ENCODE measurements around the gene DOCK2. TPM values are rescaled to one million over a fixed set of nuclear protein-coding genes. Genes with fewer than 3 reads are reported as not detected.
A peak's percentile ranks its signal among the peaks of the same experiment; 100 is the strongest.

DOCK2 gene
- total RNA-seq (10 to 100 TPM; 31.5 to 53.7 TPM), polyA plus RNA-seq (10 to 100 TPM in 1 of 2 donors, 1 to 10 TPM in 1; 1.6 to 11.6 TPM)
- long read RNA-seq, donor 1, partial matches to known transcripts: 4 of 9 reads
- long read RNA-seq, donor 1, other reads (novel, unspliced or antisense): 5 of 9 reads
- long read RNA-seq, donor 2, full-length matches to known transcripts: 2 of 11 reads
- long read RNA-seq, donor 2, partial matches to known transcripts: 3 of 11 reads
- long read RNA-seq, donor 2, other reads (novel, unspliced or antisense): 6 of 11 reads

DNA sequence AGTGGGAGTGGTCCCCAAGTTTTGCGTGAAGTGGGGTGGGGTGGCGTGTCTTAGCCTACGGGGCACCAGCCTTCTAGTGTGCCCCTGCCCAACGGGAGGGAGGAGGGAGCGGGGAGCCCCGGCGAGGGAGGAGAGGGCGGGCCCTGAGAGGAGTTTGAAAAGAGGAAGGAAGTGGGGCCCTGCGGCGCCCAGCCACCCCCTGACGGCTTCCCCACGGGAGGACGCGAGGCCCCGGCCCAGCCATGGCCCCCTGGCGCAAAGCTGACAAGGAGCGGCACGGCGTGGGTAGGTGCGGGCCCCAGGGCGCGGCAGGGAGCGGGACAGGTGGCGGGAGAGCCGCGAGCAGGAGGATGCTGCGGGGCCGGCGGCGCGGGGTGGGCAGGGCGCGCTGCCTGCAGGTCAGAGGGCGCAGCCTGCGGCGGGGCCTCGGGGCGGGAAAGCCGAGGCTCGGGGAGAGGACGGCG is at the start of gene DOCK2:
Gene DOCK2 (plus strand): TSS at position 191 of the 464 bp plus-strand sequence. CDS start 52 bp downstream, at position 243.
- ATAC-seq (ENCODE audit: low FRiP score): peak; percentile 62
- Histone ChIP-seq H3K4me3 (ENCODE audit: low read length in 2 of 2) (no peak within 1 kb of the TSS), H3K36me3 (ENCODE audit: control insufficient read depth in 1 of 2, insufficient read depth in 2 of 2, low read length in 1 of 2) (no peaks in the 10 kb centered on the region), H3K4me1 (ENCODE audit: control insufficient read depth in 1 of 2, insufficient read depth in 2 of 2, low read length in 2 of 2) (no peaks in the 10 kb centered on the region), H3K9me3 (ENCODE audit: control insufficient read depth, low read length) (peaks cover 4% of the 10 kb centered on the region), H3K27me3 (ENCODE audit: control insufficient read depth in 1 of 2, insufficient read depth in 2 of 2, low read length in 1 of 2) (peaks cover 0 to 3% of the 10 kb centered on the region in 2 donors), H3K27ac (ENCODE audit: low read depth in 1 of 2, low read length in 2 of 2) (no peak within 1 kb of the TSS)
- intact Hi-C loops (cut with DNase I): no loop called here
- WGBS, 2 donors: 1 to 2% methylated on average over 23 to 42 of the region's 42 CpGs
- DNase-seq: peak; percentile 84 to 87

DNA sequence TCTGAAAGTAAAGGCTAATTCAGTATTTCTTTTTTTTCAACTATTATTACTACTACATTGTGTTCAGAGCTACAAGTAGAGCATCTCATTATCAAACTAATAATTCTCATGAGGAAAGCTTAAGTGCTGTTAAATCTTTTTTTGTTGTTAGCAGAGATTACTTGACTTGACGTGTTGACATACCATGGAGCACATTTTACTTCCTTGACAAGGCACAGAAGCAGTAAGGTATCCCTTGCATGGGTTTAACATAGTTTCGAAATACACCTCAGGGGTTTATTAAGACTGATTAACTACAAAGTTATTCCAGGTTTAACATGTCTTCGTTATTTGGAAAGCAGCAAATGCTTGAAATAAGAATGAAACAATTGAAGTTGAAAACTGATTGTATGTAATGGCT is 46.5 kb upstream of the DOCK2 start:
- 93 to 96% methylated on average over 3 of the region's 3 CpGs for WGBS, 2 donors
- DNase-seq: no peak
- H3K9me3 ChIP-seq (ENCODE audit: control insufficient read depth, low read length): no peaks in the 10 kb centered on the region

DNA sequence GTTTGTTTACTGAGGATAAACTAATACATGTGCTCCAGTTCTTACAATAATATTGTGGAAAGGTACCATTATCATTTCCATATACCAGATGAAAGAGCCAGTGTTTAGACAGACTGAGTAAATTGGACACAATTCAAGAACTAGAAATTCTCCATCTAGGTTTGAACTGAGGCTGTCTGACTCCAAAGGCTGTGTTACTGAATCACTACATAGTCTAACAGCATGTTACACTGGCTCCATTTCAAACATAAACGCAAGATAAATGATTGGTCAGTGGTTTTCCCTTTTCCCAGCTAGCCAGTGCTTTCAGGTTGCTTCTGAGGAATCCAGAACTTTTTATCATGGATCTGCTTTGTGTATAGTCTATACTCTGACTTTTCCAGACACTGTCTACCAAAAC is 45.4 kb upstream of the DOCK2 start:
- Histone ChIP-seq H3K27ac (ENCODE audit: low read depth in 1 of 2, low read length in 2 of 2) (no peak overlapping the region), H3K4me1 (ENCODE audit: control insufficient read depth in 1 of 2, insufficient read depth in 2 of 2, low read length in 2 of 2) (no peaks in the 10 kb centered on the region), H3K36me3 (ENCODE audit: control insufficient read depth in 1 of 2, insufficient read depth in 2 of 2, low read length in 1 of 2) (peaks cover 2 to 3% of the 10 kb centered on the region in 2 donors), H3K4me3 (ENCODE audit: low read length in 2 of 2) (no peak overlapping the region), H3K9me3 (ENCODE audit: control insufficient read depth, low read length) (no peaks in the 10 kb centered on the region), H3K27me3 (ENCODE audit: control insufficient read depth in 1 of 2, insufficient read depth in 2 of 2, low read length in 1 of 2) (no peaks in the 10 kb centered on the region)
- DNase-seq (no peak), ATAC-seq (ENCODE audit: low FRiP score) (no peak)
- intact Hi-C loops (cut with DNase I): no loop called here
- WGBS, 2 donors: 0 to 58% methylated on average over 1 of the region's 1 CpG

More for the DNA sequence above, 46.5 kb upstream of the DOCK2 start:
- no peak for ATAC-seq (ENCODE audit: low FRiP score)
- Histone ChIP-seq H3K27me3 (ENCODE audit: control insufficient read depth in 1 of 2, insufficient read depth in 2 of 2, low read length in 1 of 2) (no peaks in the 10 kb centered on the region), H3K4me3 (ENCODE audit: low read length in 2 of 2) (no peak overlapping the region), H3K27ac (ENCODE audit: low read depth in 1 of 2, low read length in 2 of 2) (no peak overlapping the region), H3K4me1 (ENCODE audit: control insufficient read depth in 1 of 2, insufficient read depth in 2 of 2, low read length in 2 of 2) (no peaks in the 10 kb centered on the region), H3K36me3 (ENCODE audit: control insufficient read depth in 1 of 2, insufficient read depth in 2 of 2, low read length in 1 of 2) (peaks cover 2 to 3% of the 10 kb centered on the region in 2 donors)
- intact Hi-C loops (cut with DNase I): no loop called here

DNA sequence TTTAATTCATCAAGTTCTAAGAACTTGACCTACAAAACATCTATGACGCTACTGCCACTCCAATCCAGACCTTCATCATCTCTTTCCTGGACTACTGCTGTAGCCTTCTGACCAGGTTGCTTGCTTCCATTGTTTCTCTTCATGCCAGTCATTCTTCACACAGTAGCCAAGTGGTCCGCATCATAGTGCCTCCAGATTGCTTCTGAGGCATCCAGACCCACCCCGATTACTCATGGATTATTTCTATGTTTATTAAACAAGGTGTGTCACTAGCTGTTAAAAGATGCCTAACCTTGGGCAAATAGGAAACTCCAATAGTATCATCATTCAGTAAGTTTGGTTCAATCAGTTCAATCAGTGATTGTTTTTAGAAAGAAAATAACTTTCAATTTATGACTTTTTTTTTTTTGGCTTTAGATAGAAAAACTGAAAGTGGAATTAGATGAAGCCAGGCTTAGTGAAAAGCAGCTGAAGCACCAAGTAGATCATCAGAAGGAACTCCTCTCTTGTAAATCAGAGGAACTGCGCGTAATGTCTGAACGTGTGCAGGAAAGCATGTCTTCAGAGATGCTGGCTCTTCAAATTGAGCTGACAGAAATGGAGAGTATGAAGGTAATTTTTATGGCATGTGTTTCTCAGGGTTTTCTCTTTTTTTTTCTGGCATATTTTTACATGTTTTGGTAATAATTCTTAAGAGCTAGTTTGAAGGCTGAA is 44.0 kb upstream of the DOCK2 start:
- Histone ChIP-seq H3K27me3 (ENCODE audit: control insufficient read depth in 1 of 2, insufficient read depth in 2 of 2, low read length in 1 of 2) (no peaks in the 10 kb centered on the region), H3K4me3 (ENCODE audit: low read length in 2 of 2) (no peak overlapping the region), H3K36me3 (ENCODE audit: control insufficient read depth in 1 of 2, insufficient read depth in 2 of 2, low read length in 1 of 2) (peaks cover 2 to 3% of the 10 kb centered on the region in 2 donors), H3K9me3 (ENCODE audit: control insufficient read depth, low read length) (no peaks in the 10 kb centered on the region), H3K27ac (ENCODE audit: low read depth in 1 of 2, low read length in 2 of 2) (no peak overlapping the region), H3K4me1 (ENCODE audit: control insufficient read depth in 1 of 2, insufficient read depth in 2 of 2, low read length in 2 of 2) (no peaks in the 10 kb centered on the region)
- WGBS, 2 donors: 95 to 96% methylated on average over 6 of the region's 6 CpGs
- intact Hi-C loops (cut with DNase I): no loop called here
- DNase-seq: no peak
- ATAC-seq (ENCODE audit: low FRiP score): no peak

DNA sequence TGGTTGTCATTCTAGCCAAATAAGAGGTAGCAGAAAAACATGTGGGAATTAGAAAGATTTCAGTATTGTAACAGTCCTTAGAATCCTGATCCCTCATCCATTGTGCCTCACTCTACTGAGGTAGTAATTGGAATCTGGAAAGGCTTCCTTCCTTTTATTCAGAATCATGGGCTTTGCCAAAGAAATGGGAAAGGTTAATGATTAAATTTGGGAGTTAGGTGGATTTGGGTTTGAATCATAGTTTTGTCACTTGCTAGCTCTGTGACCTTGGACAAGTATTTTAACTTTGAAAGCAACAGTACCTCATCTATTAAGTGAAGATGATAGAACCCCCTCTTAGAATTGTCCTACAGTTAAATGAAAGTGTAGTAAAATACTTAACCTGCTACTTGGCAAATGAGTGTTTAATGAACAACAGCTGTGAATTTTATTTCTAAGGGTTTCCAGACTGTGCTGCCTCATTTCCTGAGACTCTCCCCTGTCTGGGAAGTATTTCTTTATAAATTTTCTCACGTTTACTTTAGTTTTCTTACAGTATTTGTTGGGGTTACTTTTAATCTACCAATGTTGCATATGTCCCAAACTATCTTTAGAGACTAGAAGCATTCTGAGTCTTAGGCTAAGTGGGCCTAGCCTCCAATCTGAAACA is 41.8 kb upstream of the DOCK2 start:
- Histone ChIP-seq H3K9me3 (ENCODE audit: control insufficient read depth, low read length) (no peaks in the 10 kb centered on the region), H3K27me3 (ENCODE audit: control insufficient read depth in 1 of 2, insufficient read depth in 2 of 2, low read length in 1 of 2) (no peaks in the 10 kb centered on the region), H3K4me1 (ENCODE audit: control insufficient read depth in 1 of 2, insufficient read depth in 2 of 2, low read length in 2 of 2) (no peaks in the 10 kb centered on the region), H3K27ac (ENCODE audit: low read depth in 1 of 2, low read length in 2 of 2) (no peak overlapping the region), H3K36me3 (ENCODE audit: control insufficient read depth in 1 of 2, insufficient read depth in 2 of 2, low read length in 1 of 2) (peaks cover 2 to 3% of the 10 kb centered on the region in 2 donors), H3K4me3 (ENCODE audit: low read length in 2 of 2) (no peak overlapping the region)
- 75 to 77% methylated on average over 1 of the region's 1 CpG for WGBS, 2 donors
- no peak for ATAC-seq (ENCODE audit: low FRiP score)
- DNase-seq: no peak
- intact Hi-C loops (cut with DNase I): no loop called here

DNA sequence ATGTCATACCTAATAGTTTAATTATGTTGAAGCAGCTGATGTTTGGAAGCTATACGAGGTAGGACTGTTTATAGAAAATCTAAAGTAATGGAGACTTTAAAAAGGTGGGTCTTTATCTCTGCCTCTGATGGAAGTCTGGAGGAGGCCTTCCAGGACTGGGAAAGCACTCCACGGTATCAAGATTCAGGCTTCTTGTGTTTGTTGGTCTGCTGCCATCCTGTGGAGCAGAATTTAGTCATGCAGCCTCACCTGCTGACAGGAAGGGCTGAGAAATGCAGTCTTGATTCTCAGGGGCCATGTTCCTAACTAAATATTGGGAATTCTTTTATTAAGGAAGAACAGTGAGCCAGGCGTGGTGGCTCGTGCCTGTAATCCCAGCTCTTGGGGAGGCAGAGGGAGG is 37.6 kb upstream of the DOCK2 start:
- DNase-seq (no peak), ATAC-seq (ENCODE audit: low FRiP score) (no peak)
- intact Hi-C loops (cut with DNase I): no loop called here
- 68 to 70% methylated on average over 4 of the region's 4 CpGs for WGBS, 2 donors
- Histone ChIP-seq H3K4me3 (ENCODE audit: low read length in 2 of 2) (no peak overlapping the region), H3K9me3 (ENCODE audit: control insufficient read depth, low read length) (no peaks in the 10 kb centered on the region), H3K27ac (ENCODE audit: low read depth in 1 of 2, low read length in 2 of 2) (no peak overlapping the region), H3K27me3 (ENCODE audit: control insufficient read depth in 1 of 2, insufficient read depth in 2 of 2, low read length in 1 of 2) (no peaks in the 10 kb centered on the region), H3K4me1 (ENCODE audit: control insufficient read depth in 1 of 2, insufficient read depth in 2 of 2, low read length in 2 of 2) (no peaks in the 10 kb centered on the region), H3K36me3 (ENCODE audit: control insufficient read depth in 1 of 2, insufficient read depth in 2 of 2, low read length in 1 of 2) (peaks cover 0 to 2% of the 10 kb centered on the region in 2 donors)

DNA sequence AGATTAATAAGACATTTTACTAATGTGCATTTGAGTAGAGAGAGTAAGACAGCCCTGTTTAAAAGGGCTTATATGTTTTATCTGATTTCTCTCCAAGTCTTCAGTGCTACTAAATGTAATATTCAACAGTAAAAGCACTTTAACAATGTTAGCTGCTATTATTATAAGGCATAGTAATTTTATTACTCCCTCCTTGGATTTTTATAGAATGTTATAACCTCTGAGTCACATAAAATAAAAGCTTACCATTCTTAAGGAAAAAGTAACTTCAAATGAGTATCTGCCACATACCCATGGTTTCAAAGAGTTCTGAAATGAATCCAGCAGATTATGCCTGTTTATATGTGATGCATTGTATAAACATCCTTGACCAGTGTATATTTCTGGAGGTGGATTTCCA is 34.5 kb upstream of the DOCK2 start:
- H3K9me3 ChIP-seq (ENCODE audit: control insufficient read depth, low read length): no peaks in the 10 kb centered on the region
- DNase-seq (no peak), ATAC-seq (ENCODE audit: low FRiP score) (no peak)
- H3K27ac ChIP-seq (ENCODE audit: low read depth in 1 of 2, low read length in 2 of 2): no peak overlapping the region
- no peaks in the 10 kb centered on the region for H3K4me1 ChIP-seq (ENCODE audit: control insufficient read depth in 1 of 2, insufficient read depth in 2 of 2, low read length in 2 of 2)
- H3K4me3 ChIP-seq (ENCODE audit: low read length in 2 of 2): no peak overlapping the region
- no peaks in the 10 kb centered on the region for H3K27me3 ChIP-seq (ENCODE audit: control insufficient read depth in 1 of 2, insufficient read depth in 2 of 2, low read length in 1 of 2)
- peaks cover 0 to 2% of the 10 kb centered on the region in 2 donors for H3K36me3 ChIP-seq (ENCODE audit: control insufficient read depth in 1 of 2, insufficient read depth in 2 of 2, low read length in 1 of 2)
- intact Hi-C loops (cut with DNase I): no loop called here

DNA sequence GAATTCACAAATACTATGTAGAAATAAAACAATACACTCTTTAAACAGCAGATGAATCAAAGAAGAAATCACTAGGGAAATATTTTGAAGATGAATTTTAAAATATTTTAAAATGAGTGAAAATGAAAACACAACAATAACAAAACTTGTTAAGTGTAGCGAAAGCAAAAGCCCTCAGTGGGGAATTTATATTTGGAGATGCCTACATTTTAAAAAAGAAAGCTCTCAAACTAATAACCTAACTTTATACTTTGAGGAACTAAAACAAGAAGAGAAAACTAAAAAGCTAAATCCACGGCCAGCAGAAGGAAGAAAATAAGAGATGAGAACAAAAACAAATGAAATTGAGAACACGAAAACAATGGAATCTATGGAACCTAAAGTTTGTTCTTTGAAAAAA is 30.8 kb upstream of the DOCK2 start:
- Histone ChIP-seq H3K27me3 (ENCODE audit: control insufficient read depth in 1 of 2, insufficient read depth in 2 of 2, low read length in 1 of 2) (no peaks in the 10 kb centered on the region), H3K4me3 (ENCODE audit: low read length in 2 of 2) (no peak overlapping the region), H3K27ac (ENCODE audit: low read depth in 1 of 2, low read length in 2 of 2) (no peak overlapping the region), H3K36me3 (ENCODE audit: control insufficient read depth in 1 of 2, insufficient read depth in 2 of 2, low read length in 1 of 2) (no peaks in the 10 kb centered on the region), H3K9me3 (ENCODE audit: control insufficient read depth, low read length) (no peaks in the 10 kb centered on the region), H3K4me1 (ENCODE audit: control insufficient read depth in 1 of 2, insufficient read depth in 2 of 2, low read length in 2 of 2) (no peaks in the 10 kb centered on the region)
- intact Hi-C loops (cut with DNase I): no loop called here
- 94 to 95% methylated on average over 3 of the region's 3 CpGs for WGBS, 2 donors
- no peak for ATAC-seq (ENCODE audit: low FRiP score)
- no peak for DNase-seq
